ENCODE results near the gene FOXL3. TPM values are rescaled to one million over a fixed set of nuclear protein-coding genes. Genes with fewer than 3 reads are reported as not detected.

Gene FOXL3
- total RNA-seq, 1 donor = not detected

DNA sequence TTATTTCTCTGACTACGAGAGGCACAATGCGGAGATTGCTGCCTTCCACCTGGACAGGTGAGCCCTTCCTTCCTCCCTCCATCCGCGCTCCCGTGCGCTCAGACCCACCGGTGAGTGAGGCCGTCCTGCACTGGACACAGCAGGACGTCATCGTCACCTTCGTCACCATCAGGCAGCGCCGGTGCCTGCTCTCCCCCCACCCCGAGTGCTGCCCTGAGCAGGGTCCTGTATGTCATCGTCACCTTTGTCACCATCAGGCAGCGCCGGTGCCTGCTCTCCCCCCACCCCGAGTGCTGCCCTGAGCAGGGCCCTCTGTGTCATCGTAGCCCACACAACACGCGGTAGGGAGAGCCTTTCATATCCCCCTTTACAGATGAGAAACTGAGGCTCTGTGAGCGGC is 43.5 kb upstream of the FOXL3 start:
- H3K4me3 ChIP-seq (ENCODE audit: low read depth, low read length) = no peak overlapping the region
- TF ChIP-seq, protein P1, sequence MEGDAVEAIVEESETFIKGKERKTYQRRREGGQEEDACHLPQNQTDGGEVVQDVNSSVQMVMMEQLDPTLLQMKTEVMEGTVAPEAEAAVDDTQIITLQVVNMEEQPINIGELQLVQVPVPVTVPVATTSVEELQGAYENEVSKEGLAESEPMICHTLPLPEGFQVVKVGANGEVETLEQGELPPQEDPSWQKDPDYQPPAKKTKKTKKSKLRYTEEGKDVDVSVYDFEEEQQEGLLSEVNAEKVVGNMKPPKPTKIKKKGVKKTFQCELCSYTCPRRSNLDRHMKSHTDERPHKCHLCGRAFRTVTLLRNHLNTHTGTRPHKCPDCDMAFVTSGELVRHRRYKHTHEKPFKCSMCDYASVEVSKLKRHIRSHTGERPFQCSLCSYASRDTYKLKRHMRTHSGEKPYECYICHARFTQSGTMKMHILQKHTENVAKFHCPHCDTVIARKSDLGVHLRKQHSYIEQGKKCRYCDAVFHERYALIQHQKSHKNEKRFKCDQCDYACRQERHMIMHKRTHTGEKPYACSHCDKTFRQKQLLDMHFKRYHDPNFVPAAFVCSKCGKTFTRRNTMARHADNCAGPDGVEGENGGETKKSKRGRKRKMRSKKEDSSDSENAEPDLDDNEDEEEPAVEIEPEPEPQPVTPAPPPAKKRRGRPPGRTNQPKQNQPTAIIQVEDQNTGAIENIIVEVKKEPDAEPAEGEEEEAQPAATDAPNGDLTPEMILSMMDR (IDR thresholded peaks at IDR 0.05; ENCODE audit: insufficient read depth, low read depth, low read length) = no peak
- DNase-seq (ENCODE audit: low read depth) = no peak

DNA sequence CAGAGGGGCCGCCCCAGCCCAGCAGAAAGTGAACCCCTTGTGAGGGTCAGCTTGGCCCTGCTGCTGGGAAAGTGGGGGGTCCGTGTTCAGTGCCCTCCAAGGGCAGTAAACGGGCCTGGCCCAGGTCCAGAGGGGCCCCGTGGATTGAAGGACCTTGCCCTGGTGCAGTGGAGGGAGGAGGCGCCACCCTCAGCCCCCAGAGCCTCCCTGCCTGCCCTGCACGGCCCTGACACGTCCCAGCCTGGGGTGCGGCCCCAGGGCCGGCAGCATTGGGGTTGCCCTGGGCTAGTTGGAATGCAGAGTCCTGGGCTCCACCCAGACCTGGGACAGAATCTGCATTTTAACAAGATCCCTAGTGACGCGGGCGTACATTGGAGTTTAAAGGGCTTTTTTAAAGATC is 42.8 kb upstream of the FOXL3 start:
- TF ChIP-seq, protein P1 (IDR thresholded peaks at IDR 0.05; ENCODE audit: insufficient read depth, low read depth, low read length) = no peak
- H3K4me3 ChIP-seq (ENCODE audit: low read depth, low read length) = no peak overlapping the region

DNA sequence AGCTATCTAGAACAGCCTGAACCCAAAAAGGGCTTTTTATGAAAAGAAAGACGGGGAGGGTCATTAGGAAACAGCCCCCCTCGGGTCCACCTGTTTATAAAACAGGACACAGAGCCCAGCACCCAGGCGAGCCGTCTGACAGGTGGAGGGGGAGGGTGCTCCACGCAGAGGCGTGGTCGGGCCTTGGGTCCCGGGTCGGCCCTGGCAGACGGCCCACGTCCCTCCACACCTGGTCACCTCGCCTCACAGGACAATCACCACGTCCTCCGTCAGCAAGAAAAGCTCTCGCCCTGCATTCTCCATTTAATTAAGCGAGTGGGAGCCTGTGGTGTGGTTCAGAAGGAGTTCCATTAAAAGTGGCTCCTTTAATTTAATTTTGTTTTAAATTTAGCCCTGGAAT is 42.3 kb upstream of the FOXL3 start:
- no peak for DNase-seq (ENCODE audit: low read depth)

More for the DNA sequence above, 42.8 kb upstream of the FOXL3 start:
- no peak for DNase-seq (ENCODE audit: low read depth)

DNA sequence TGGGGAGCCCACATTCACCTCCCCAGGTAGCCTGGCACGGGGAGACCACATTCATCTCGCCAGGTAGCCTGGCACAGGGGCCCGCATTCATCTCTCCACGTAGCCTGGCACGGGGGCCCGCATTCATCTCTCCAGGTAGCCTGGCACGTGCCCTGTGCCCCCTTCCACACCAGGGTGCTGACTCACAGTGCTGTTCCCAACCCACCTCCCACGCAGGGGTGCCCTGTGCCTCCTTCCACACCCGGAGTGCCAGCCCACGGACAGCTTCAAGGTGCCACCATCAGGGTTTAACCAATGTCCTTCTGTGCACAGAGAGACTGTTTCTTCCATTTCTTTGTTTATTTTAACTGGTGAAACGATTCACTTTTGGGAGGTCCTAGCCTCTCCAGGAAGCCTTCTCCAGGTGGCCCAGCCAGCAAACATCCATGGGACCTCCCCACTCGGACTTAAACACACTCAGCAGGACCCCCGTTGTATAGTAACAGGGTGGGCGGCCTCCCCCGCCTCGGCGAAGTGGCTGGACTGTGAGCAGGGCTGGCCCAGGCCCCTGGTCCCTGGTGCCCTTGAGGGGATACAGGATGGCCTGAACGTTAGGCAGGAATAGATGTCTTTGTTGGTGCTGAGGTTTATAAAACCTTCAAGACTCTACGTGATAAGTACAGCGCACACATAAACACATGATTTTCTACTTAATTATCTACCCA is 41.1 kb upstream of the FOXL3 start:
- DNase-seq (ENCODE audit: low read depth) = no peak
- TF ChIP-seq, protein P1 (IDR thresholded peaks at IDR 0.05; ENCODE audit: insufficient read depth, low read depth, low read length) = no peak
- H3K4me3 ChIP-seq (ENCODE audit: low read depth, low read length) = no peak overlapping the region

More for the DNA sequence above, 42.3 kb upstream of the FOXL3 start:
- TF ChIP-seq, protein P1 (IDR thresholded peaks at IDR 0.05; ENCODE audit: insufficient read depth, low read depth, low read length) = no peak
- no peak overlapping the region for H3K4me3 ChIP-seq (ENCODE audit: low read depth, low read length)

DNA sequence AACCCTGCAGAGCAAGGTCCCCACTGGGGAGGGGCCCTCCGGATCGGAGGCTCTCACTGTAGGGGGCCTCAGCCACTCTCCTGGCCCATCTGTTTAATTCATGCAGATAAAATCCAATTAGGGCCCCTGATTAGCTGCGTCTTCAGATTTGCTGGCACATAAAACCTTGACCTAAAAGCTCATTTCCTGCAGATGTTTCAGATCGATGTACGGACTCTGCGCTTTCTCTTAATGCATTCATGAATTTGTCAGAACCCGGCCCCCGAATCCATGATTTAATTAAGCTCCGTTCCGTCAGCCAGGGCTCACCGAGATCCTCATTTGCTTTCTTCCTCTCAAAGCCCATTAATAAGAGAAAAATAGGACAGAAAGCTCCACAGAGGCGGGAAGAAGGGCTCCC is 40.0 kb upstream of the FOXL3 start:
- DNase-seq (ENCODE audit: low read depth) = no peak
- TF ChIP-seq, protein P1 (IDR thresholded peaks at IDR 0.05; ENCODE audit: insufficient read depth, low read depth, low read length) = no peak
- no peak overlapping the region for H3K4me3 ChIP-seq (ENCODE audit: low read depth, low read length)

DNA sequence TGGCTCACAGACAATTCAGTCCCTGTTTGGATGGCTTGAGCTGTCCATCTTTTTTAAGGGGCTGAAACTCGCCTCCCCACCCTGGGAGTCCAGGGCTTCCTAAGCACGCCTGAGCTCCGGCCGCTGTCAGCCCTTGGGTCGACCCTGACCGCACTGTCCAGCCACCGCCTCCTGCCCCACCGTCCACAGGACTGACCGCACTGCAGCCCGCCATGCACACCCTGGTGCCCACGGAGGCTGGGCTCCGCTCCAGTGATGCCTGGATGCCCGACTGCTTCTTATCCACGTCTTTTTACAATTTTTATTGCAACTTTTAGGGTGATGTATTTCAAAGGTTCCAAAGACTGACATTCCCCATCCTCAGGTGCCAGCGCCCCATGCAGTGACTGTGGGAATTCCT is 39.4 kb upstream of the FOXL3 start:
- no peak for DNase-seq (ENCODE audit: low read depth)
- H3K4me3 ChIP-seq (ENCODE audit: low read depth, low read length) = no peak overlapping the region
- TF ChIP-seq, protein P1 (IDR thresholded peaks at IDR 0.05; ENCODE audit: insufficient read depth, low read depth, low read length) = no peak

DNA sequence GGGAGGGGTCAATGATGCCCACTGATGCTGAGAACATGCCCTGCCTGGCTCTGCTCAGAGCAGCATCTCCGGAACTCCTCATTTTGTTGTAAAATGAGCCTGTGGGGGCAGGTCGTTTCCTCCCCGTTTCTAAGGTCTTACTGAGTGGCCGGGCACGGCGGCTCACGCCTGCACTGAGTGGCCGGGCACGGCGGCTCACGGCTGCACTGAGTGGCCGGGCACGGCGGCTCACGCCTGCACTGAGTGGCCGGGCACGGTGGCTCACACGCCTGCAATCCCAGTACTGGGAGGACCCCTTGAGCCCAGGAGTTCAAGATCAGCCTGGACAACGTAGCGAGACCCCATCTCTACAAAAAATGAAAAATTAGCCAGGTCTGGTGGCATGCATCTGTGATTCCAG is 39.0 kb upstream of the FOXL3 start:
- TF ChIP-seq, protein P1 (IDR thresholded peaks at IDR 0.05; ENCODE audit: insufficient read depth, low read depth, low read length) = no peak
- DNase-seq (ENCODE audit: low read depth) = no peak
- H3K4me3 ChIP-seq (ENCODE audit: low read depth, low read length) = no peak overlapping the region

All from fibroblast of villous mesenchyme (primary cell).